HFF-Myc (cell line): ENCODE results near the gene NXF1.
"Not testable (repeated sequence)": the region's sequence is repeated elsewhere in the genome, so short reads cannot be mapped to it uniquely, and the experiment has no call there.

Experiments
- DNase-seq: peaks from one replicate; pipeline ENCODE4 v3.0.0-alpha.2; 2011; ENCODE audit warnings: low read depth; ENCODE audit errors: extremely low read depth
- H3K4me3 ChIP-seq: replicated peaks from 2 replicates; pipeline ENCODE4 v1.5.1; 2011; ENCODE audit warnings: low read depth, mild to moderate bottlenecking, control low read depth, low read length
- TF ChIP-seq, protein P1 (sequence below): IDR thresholded peaks from 2 replicates; pipeline ENCODE4 v1.5.1; 2012; ENCODE audit warnings: mild to moderate bottlenecking, low read depth, low read length, control low read depth; ENCODE audit errors: missing control alignments

NXF1 gene

DNA sequence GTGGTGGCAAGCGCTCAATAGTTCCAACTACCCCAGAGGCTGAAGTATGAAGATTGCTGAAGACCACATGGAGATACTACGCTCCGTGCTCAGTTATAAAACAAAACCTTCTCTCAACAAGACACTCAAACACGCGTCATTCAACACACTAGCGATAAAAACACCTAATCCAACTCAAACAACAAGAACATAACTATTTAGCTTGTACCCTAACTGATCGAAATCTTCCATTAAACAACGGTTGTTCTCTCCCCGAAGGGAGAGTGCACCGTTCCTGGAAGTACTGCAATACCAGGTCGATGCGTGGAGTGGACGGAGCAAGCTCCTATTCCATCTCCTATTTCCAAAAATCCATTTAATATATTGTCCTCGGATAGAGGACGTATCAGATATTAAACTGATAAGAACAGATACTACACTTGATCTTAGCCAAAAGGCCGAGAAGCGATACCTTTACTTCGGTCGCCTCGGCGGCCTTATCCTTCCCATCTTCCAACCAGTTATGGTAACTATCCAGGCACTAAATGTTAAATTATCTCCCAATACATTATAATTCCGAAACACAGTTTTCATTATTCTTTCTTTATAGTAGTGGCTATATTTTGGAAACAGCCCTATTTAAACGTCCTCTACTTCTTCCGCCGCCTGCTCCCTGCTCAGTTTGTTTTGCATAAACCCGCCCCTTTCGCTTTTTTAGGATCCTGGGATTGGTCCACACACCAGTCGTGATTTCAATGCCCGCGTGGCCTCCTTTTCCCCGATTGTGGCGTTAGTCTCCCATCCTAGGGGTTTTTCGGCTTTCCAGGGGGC, 36.3 kb upstream of the NXF1 start:
- H3K4me3 ChIP-seq = peak overlapping the region; percentile 36
- DNase-seq = peak; percentile 100
- TF ChIP-seq, protein P1, sequence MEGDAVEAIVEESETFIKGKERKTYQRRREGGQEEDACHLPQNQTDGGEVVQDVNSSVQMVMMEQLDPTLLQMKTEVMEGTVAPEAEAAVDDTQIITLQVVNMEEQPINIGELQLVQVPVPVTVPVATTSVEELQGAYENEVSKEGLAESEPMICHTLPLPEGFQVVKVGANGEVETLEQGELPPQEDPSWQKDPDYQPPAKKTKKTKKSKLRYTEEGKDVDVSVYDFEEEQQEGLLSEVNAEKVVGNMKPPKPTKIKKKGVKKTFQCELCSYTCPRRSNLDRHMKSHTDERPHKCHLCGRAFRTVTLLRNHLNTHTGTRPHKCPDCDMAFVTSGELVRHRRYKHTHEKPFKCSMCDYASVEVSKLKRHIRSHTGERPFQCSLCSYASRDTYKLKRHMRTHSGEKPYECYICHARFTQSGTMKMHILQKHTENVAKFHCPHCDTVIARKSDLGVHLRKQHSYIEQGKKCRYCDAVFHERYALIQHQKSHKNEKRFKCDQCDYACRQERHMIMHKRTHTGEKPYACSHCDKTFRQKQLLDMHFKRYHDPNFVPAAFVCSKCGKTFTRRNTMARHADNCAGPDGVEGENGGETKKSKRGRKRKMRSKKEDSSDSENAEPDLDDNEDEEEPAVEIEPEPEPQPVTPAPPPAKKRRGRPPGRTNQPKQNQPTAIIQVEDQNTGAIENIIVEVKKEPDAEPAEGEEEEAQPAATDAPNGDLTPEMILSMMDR = no peak

DNA sequence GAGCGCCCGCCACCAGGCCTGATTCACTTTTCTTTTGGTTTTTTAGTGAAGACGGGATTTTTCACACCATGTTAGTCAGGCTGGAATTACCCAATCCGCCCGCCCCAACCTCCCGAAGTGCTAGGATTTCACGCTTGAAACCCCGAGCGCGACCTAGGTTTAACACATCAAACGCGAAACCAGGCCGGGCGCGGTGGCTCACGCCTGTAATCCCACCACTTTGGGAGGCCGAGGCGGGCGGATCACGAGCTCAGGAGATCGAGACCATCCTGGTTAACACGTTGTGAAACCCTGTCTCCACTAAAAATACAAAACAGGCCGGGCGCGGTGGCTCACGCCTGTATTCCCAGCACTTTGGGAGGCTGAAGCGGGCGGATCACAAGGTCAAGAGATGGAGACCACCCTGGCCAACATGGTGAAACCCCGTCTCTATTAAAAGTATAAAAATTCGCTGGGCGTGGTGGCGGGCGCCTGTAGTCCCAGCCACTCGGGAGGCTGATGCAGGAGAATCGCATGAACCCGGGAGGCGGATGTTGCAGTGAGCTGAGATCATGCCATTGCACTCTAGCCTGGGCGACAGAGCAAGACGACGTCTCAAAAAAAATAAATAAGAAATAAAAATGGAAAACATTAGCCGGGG, 35.6 kb upstream of the NXF1 start:
- DNase-seq = not testable (repeated sequence)
- H3K4me3 ChIP-seq = peak overlapping the region; percentile 99

DNA sequence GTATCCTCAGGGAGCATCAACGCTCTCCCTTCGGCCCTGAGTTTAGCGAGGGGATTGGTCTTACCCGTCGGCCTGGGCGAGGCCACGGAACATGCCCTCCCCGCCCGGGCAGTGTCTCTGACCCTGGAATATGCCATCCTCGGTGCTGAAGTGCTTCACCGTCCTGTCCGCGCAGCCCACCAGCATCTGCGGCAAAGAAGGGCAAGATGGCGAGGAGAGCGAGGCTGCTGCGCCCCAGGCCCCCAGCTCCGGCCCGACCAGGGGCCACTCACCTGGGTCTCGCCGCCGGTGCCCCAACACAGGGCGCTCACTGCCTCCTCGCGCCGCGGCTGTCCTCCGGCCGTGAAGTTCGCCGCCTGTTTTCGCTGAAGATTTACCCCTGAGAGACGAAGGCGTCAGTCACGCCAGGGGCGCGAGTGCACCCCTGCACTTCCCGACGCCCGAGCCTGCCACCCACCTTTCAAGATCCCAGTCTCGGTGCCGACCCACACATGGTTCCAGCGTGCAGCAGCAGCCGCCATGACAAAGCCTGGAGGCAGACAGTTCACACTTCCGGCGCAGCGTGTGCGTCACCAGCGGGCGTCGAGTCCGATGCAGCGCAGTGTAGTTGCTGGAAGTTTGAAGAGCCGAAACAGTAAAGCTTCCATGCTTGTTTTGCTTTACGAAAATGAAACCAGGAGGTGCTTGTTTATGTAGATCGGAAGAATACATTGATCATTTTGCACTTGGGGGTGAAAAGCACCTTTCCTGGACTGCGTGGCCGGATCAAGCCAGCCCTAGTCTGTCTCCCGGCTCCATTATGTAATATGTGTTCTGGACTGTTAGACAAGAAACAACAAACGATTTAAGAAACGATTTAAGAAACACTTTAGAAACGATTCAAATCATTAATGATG, 34.1 kb upstream of the NXF1 start, which contains the start of gene WDR74:
Gene WDR74, minus strand, starts transcription at position 541 of the 896 bp plus-strand sequence. Its CDS starts 20 bp downstream, at position 521.
- DNase-seq = peak; percentile 81
- TF ChIP-seq, protein P1 = no peak
- peak within 1 kb of the TSS; percentile 99 for H3K4me3 ChIP-seq

DNA sequence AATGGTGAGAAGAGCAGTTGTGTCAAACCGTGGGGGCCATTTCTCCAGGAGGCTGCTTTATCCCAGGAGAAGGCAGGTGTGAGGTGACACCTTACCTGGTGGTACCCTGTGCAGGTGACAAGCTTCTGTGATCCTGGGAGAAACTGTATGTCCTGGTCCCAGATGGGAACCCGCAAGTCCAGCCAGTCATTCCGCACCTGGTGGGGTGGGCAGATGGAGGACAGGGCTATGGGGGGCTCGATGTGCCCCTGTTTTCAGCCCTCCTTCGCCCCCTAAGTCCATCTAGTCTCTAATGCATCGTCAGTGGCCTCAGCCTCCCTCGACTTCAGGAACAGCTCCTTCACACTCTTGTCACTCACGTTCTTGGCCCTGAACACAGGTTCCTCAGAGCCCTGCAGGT, 30.1 kb upstream of the NXF1 start:
- TF ChIP-seq, protein P1 = no peak
- no peak overlapping the region for H3K4me3 ChIP-seq
- no peak for DNase-seq

DNA sequence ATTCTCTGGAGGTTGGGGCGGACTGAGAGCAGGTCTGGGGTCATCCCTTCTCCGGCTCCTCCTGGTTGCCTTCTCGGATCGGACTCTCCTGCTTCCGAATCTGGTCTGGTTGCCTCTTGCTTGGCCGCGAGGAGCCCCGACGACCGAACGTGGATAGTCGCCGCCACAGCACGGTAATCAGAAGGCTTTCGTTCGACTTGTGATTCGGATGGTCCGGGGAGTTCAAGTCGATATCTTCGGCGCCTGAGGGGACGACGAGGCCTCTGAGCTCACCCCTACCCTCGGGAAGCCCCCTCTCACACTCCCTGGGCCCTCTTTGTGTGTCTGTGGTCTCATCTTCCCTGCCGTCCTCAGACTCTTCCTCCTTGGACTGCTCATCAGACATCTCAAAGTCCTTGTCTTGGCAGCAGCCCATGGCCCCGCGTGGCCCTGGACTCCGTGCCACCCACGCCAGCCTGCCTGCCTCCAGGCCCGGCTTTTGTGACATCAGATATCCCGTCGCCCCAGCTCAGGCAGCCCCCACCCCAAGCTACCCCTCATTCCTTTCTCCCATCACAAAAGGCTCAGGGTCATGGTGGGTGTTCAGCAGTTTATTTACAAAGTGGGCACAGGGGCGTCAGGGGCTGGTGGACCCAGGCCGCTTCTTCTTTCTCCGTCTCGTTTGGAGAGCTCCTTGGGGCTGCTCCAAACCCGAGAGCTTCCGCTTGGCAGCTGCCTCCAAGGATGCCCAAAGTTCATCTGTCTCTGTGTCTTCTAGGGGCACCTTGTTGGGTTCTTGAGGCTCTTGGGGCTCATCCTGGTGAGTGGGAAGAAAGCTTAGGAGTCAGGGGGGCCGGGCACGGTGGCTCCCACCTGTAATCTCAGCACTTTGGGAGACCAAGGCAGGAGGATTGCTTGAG, 27.3 kb upstream of the NXF1 start, which contains the start of gene TEX54:
Gene TEX54, minus strand, starts transcription at position 506 of the 899 bp plus-strand sequence.
- peak within 1 kb of the TSS; percentile 76 for H3K4me3 ChIP-seq
- TF ChIP-seq, protein P1 = no peak
- DNase-seq = no peak

DNA sequence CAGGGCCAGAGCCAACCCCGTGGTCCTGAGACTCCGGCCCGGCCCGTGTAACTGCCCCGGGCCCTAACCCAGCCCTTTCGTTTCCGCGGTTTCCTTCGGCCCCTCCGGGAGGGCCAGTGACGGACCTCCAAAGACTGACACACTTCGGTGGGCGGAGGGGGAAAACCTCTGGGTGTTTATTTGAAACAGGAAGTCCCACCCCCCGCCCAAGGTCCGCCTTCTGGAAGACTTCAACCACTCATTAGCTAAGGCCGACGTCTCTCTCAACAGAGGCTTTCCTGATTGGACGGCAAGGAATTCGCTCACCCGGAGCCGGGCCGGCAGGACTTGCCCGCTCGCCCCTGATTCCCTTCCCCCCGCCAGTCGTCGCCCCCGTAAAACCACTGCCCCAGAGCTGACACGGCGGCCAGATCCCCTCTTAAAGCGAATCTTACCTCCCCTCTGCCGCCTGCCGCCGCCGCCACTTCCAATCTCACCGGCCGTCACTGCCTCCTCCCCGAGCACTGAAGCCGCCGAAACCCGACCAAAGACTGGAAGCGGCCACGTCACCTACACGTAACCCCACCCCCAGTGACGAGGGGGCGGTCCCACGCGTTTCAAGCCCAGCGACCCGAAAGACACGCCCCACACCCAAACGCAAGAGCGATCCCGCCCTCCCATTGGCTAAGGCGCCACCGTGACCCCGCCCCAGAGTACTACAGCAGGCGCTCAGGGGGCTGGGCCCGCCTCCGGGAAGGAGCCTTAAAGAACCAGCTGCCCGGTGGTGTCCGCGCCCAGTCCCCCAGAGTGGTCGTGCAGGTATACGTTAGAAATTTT, 26.5 kb upstream of the NXF1 start, which contains the start of gene STX5:
Gene STX5, minus strand, starts transcription at position 532 of the 816 bp plus-strand sequence. CDS start 808 bp downstream, outside the sequence.
- H3K4me3 ChIP-seq = peak within 1 kb of the TSS; percentile 76
- TF ChIP-seq, protein P1 = no peak
- peak; percentile 96 for DNase-seq
